ENCODE results near the gene IFT122.

DNA sequence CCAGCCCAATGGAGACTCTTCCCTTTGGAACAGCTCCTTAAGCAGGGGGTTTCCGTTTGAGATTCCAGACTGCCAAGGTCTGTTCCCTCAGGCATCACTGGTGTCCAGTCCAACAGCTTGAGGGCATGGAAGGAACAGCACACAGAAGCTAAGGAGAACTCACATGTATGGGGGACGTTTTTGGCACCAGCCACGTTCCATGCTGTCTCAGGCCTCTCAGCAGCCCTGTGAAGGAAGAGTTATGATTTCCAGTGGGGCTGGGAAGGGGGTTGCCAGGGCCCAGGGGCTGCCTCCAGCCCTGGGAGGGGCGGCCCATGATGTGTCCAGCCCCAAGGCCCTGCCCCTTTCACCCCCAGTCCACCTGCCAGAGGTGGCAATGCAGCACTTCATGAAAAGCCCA is 80.9 kb downstream of the IFT122 start:
- TF ChIP-seq, protein P1, sequence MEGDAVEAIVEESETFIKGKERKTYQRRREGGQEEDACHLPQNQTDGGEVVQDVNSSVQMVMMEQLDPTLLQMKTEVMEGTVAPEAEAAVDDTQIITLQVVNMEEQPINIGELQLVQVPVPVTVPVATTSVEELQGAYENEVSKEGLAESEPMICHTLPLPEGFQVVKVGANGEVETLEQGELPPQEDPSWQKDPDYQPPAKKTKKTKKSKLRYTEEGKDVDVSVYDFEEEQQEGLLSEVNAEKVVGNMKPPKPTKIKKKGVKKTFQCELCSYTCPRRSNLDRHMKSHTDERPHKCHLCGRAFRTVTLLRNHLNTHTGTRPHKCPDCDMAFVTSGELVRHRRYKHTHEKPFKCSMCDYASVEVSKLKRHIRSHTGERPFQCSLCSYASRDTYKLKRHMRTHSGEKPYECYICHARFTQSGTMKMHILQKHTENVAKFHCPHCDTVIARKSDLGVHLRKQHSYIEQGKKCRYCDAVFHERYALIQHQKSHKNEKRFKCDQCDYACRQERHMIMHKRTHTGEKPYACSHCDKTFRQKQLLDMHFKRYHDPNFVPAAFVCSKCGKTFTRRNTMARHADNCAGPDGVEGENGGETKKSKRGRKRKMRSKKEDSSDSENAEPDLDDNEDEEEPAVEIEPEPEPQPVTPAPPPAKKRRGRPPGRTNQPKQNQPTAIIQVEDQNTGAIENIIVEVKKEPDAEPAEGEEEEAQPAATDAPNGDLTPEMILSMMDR (conservative IDR thresholded peaks at IDR 0.05; ENCODE audit: low read depth, low read length) = no peak
- no peak for TF ChIP-seq RAD21 (IDR thresholded peaks at IDR 0.05; ENCODE audit: low read length)

Data from IMR-90 (cell line).